ENCODE measurements around the gene EPS15.
A peak's percentile ranks its signal among the peaks of the same experiment; 100 is the strongest.
"Not testable (repeated sequence)": the region's sequence is repeated elsewhere in the genome, so short reads cannot be mapped to it uniquely, and the experiment has no call there.

Gene EPS15

DNA sequence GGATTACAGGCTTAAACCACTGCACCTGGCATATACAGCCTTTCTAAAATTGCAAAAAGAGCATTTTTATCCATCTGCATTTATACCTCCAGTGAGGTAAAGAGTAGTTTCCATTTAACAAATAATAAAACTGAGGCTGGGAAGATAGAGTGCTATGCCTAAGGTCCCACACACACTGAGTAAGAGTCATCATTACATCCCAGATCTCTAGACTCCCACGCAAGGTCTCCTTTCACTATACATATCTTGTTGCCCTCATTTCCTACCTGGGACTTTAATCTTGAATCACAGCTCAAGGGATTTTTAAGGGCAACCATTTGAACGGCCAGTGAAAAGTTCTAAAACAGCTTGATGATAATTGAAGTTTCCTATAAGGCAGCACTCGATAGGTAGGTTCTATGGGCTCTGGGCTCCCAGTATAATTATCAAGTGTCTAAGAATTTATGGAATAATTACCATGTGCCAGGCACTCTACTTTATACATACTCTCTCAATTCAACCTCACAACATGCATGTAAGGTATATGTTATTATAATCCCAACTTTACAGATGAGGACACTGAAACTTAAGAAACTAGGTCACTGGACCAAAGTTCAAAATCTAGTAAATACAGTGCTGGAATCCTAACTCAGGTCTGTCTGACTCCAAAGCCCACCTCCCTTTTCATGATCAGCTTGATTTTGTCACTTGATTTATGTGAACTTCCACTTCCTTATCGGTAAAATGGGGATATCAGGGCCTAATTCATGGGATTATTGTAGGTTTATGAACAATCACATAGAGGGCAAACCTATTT lies 23.3 kb upstream of the EPS15 start:
- no peak for DNase-seq

DNA sequence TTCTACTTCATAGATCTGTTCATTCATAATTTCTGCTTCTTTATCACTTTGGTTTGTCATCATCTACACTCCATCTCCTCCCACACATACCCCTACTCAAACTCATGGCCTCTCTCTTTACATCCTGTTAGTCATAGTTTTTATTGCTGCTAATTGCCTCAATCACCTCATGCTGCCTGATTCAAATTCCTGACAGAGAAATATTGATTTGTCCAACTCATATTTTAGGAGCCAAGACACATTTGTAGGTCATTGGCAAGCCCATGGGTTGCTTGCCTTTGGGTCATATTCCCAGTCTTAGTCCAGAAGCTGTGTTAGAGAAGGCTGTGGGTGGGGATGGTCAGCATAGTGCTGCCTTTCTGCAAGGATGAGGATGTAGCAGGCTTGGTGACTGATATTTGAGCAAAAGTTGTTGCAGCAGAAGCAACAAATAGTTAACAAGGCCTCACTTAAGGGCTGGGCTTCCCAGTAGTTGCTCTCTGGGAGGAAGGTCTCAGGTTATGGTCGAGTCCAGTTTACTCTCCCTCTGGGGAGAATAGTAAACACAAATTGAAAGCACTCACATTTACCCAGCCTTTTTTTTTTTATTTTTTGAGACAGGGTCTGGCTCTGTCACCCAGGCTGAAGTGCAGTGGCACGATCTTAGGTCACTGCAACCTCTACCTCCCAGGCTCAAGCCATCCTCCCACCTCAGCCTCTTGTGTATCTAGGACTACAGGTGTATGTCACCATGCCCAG lies 22.4 kb upstream of the EPS15 start:
- no peak for DNase-seq

- DNase-seq = no peak
These were observed 18.5 kb upstream of the EPS15 start for GRCh38 chr1:51537568-51537967.

- DNase-seq = peak; percentile 12
These were observed 16.0 kb upstream of the EPS15 start for GRCh38 chr1:51535006-51535592.

GRCh38 chr1:51534447-51534846 lies 15.4 kb upstream of the EPS15 start:
- no peak for DNase-seq

DNA sequence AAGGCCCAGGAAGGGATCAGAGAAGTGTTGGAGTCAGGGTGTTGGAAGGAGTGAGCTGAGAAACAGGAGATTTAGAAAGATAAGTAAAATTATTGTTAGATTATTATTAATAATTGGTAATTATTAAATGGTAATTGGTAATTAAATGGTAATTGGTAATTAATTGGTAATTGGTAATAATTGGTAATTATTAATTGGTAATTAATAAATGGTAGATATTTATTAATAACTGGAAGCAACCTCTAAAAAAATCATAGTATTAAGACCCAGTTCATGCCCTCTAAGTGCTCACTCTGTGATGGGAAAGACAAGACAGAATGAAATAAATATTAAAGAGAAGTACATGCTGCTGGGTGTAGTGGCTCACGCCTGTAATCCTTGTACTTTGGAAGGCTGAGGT lies 13.8 kb upstream of the EPS15 start:
- no peak for DNase-seq

DNA sequence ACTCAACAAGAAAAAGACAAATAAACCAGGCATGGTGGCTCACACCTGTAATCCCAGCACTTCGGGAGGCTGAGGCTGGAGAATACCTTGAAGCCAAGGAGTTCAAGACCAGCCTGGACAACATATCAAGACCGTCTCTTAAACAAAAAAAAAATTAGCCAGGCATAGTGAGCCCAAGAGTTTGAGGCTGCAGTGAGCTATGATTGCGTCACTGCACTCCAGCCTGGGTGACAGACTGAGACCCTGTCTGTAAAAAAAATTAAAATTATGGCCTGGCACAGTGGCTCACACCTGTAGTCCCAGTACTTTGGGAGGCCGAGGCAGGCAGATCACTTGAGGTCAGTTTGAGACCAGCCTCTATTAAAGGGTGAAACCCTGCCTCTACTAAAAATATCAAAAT lies 11.4 kb upstream of the EPS15 start:
- not testable (repeated sequence) for DNase-seq

- DNase-seq = no peak
These were observed 8.1 kb upstream of the EPS15 start for GRCh38 chr1:51527144-51527543.

- no peak for DNase-seq
These were observed 7.2 kb upstream of the EPS15 start for GRCh38 chr1:51526248-51526647.

DNA sequence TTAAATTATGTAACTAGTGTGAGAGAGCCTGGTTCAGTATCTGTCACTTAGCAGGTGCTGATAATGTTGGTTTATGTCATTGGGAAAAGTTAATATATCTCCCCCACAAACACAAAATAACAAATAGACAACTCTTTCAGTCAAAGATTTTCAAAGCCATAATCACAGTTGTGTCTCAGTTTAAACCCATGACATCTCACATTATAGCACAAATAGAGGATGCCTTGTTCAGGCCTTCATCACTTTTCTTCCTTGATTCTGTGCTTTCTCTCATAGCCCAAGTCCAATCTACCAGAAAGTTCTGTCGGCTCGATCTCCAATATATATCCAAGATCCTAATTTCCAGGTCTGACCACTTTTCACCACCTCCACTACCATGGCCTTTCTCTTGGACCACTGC lies 6.2 kb upstream of the EPS15 start:
- DNase-seq = no peak

DNA sequence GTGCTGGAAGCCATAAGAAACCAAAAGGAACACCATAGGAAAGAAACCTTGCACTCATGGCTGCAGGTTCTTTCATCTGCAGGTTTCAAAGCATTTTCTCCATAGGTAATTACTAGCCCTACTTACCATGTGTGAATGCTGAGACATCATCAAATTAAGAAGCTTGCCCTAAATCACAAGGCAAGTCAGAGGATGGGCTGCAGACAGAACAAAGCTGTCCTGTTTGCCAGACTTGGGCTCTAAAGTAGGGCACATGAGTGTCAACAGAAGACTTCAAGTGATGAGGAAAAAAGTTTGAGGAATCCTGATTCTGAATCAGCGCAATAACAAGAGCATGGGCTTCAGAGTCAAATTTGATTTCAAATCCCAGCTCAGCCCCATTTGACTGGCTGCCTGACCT lies 5.8 kb upstream of the EPS15 start:
- no peak for DNase-seq

GRCh38 chr1:51523931-51524330 lies 4.9 kb upstream of the EPS15 start:
- DNase-seq = no peak

DNA sequence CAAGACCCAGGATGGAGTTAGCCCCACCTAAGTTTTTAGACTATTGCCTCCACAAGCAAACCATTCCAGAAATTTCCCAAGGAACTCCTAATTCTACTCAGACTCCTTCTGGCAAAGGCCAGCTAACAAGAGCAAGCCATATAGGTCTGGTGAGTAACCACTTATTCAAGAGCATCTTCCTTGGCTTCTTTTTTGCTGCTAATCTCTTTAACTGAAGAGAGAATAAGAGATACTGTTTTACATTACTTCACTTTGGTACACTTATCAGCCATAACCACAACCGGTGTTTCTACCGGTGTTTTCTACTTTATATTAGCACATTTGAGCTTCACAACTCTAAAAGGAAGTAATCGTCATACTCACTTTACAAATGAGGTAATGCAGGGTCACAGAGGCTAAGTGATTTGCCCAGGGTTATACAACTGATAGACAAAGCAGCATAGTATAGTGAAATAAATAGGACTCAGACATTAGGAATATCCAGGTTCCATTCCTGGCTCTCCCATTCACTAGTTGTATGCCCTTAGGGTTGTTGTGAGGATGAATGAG lies 1.7 kb upstream of the EPS15 start:
- DNase-seq = no peak

GRCh38 chr1:51519865-51520699 lies 1.0 kb upstream of the EPS15 start:
- no peak for DNase-seq

- no peak for DNase-seq
These were observed 449 bp downstream of the EPS15 start for GRCh38 chr1:51518586-51519047.

GRCh38 chr1:51518033-51518585 lies 957 bp downstream of the EPS15 start:
- DNase-seq = peak; percentile 90

DNA sequence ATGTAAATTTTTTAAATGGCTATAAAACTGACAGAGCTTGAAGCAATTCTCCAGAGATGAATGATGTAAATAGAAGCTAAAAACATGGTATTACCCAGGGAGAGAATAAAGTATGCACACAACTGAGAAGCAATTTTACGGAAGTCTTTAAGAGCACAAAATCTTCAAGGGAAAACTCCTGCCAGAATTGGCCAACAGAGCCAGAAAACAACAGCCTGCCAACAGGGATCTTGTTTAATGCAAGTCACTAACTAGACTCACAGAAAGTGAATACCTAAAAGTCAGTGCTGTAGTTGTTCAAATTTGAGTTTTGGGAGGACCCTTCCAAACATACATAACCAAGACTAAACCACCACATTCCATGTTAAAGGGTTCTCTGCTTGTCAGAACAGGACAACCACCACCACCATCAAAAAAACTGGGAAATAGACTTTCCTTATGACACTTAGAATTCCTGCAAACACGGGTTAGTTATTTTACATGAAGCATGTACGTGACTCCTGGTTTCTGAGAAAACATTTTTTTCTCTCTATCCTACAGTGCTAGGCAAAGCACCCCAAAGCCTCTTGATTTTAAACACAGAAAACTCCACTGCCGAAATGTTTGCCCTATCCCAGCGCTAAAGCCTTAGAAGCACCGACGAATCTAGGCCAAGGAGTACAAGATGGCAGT lies 1.6 kb downstream of the EPS15 start:
- DNase-seq = no peak

DNA sequence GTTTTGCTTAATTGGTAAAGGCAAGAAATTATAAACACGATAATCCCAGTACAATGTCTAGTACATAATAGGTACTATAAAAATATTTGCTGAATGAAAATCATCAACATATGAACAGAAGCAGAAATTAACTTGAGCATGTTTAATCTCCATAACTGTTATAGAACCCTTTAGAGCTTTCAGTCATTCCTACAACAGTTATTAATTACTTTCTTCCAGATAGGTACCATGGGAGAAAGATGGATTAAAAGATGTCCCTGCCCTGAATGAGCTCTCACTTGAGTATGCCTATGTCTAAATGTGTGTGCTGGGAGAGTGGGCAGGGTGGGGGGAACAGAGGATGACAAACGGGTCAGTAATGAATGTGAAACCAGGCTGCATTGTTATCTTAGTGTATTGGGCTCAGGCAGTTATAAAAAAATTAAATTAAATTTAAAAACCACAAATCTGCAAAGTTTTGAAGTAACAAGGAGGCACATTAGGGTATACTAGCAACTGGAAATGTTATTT lies 2.4 kb downstream of the EPS15 start:
- no peak for DNase-seq

- DNase-seq = no peak
These were observed 3.0 kb downstream of the EPS15 start for GRCh38 chr1:51515982-51516648.

- DNase-seq = no peak
These were observed 3.6 kb downstream of the EPS15 start for GRCh38 chr1:51515312-51515960.

Measured in NCI-H748 treated with DMSO at 0.1 percent for 48 hours (cell line).